Measurements from ENCODE around the gene USP30.

Gene USP30

DNA sequence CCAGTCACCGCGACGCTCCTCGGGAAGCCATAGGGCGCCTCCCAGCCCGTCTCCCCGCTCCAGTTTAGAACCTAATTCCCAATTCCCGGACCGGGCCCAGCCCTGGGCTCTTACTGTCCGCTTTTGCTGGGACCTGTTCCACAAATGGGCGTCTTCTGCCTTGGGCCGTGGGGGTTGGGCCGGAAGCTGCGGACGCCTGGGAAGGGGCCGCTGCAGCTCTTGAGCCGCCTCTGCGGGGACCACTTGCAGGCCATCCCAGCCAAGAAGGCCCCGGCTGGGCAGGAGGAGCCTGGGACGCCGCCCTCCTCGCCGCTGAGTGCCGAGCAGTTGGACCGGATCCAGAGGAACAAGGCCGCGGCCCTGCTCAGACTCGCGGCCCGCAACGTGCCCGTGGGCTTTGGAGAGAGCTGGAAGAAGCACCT lies 45.8 kb downstream of the USP30 start:
- peaks cover under 1% of the 10 kb centered on the region for H3K4me1 ChIP-seq (ENCODE audit: control insufficient read depth, insufficient read depth, low read length)
- peaks cover 46% of the 10 kb centered on the region for H3K36me3 ChIP-seq (ENCODE audit: control insufficient read depth, insufficient read depth, low read length)
- peak overlapping the region; percentile 88 for H3K9ac ChIP-seq (ENCODE audit: low read length)
- peak overlapping the region; percentile 76 for H3K4me3 ChIP-seq (ENCODE audit: low read depth, low read length)
- peak overlapping the region; percentile 63; the same call in 1 of the 2 replicates for H3K27ac ChIP-seq (ENCODE audit: low read depth, low read length)
- H3K9me3 ChIP-seq (ENCODE audit: control insufficient read depth, insufficient read depth, low read depth, low read length): no peaks in the 10 kb centered on the region
- H3K27me3 ChIP-seq (ENCODE audit: control insufficient read depth, insufficient read depth, low read length): no peaks in the 10 kb centered on the region

DNA sequence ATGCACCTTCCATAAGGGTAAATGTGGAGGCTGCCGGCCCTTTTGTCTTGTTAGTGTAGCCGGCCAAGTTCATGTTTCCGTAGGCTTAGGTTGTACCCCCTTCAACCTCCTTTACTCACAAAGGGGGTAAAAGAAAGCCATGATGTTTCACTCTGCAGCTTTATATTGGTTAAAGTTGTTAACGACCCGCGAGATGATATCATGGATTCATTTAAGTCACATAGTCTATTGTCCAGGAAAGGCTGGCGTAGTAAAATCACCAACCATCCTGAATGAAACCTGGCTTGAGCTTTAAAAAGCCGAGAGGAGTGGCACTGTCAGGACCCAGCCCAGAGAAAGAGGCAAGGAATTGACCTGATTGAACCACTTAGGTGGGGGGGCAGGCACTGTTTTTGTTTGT lies 46.3 kb downstream of the USP30 start:
- H3K27me3 ChIP-seq (ENCODE audit: control insufficient read depth, insufficient read depth, low read length): no peaks in the 10 kb centered on the region
- H3K27ac ChIP-seq (ENCODE audit: low read depth, low read length): peak overlapping the region; percentile 63; the same call in 1 of the 2 replicates
- H3K4me3 ChIP-seq (ENCODE audit: low read depth, low read length): peak overlapping the region; percentile 76
- H3K9ac ChIP-seq (ENCODE audit: low read length): peak overlapping the region; percentile 88
- H3K9me3 ChIP-seq (ENCODE audit: control insufficient read depth, insufficient read depth, low read depth, low read length): no peaks in the 10 kb centered on the region
- H3K4me1 ChIP-seq (ENCODE audit: control insufficient read depth, insufficient read depth, low read length): no peaks in the 10 kb centered on the region
- H3K36me3 ChIP-seq (ENCODE audit: control insufficient read depth, insufficient read depth, low read length): peaks cover 50% of the 10 kb centered on the region

- H3K27me3 ChIP-seq (ENCODE audit: control insufficient read depth, insufficient read depth, low read length): no peaks in the 10 kb centered on the region
- H3K4me3 ChIP-seq (ENCODE audit: low read depth, low read length): peak overlapping the region; percentile 76
- no peaks in the 10 kb centered on the region for H3K4me1 ChIP-seq (ENCODE audit: control insufficient read depth, insufficient read depth, low read length)
- peaks cover 59% of the 10 kb centered on the region for H3K36me3 ChIP-seq (ENCODE audit: control insufficient read depth, insufficient read depth, low read length)
- H3K27ac ChIP-seq (ENCODE audit: low read depth, low read length): no peak overlapping the region
- no peak overlapping the region for H3K9ac ChIP-seq (ENCODE audit: low read length)
- no peaks in the 10 kb centered on the region for H3K9me3 ChIP-seq (ENCODE audit: control insufficient read depth, insufficient read depth, low read depth, low read length)
Observed at GRCh38 chr12:109099431-109100020, 47.1 kb downstream of the USP30 start.

DNA sequence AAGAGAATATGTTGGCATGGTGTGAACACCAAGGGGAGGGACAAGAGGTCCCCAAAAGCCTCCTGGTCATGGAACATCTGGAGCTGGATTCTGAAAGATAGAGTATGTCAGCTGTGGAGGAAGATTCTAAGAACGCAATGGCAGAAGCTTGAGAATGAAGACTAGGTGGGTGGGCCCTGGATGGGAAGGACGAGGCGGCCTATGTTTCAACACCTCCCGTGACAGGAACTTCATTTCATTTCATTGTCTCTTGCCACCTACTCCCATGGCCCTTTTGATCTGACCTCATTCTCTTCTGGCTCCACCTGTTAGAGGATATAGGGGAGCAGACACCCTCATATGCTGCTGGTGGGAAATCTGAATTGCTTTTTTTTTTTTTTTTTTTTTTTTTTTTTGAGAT lies 48.4 kb downstream of the USP30 start:
- Histone ChIP-seq H3K36me3 (ENCODE audit: control insufficient read depth, insufficient read depth, low read length) (peaks cover 71% of the 10 kb centered on the region), H3K4me3 (ENCODE audit: low read depth, low read length) (no peak overlapping the region), H3K27ac (ENCODE audit: low read depth, low read length) (no peak overlapping the region), H3K9ac (ENCODE audit: low read length) (no peak overlapping the region), H3K4me1 (ENCODE audit: control insufficient read depth, insufficient read depth, low read length) (no peaks in the 10 kb centered on the region), H3K27me3 (ENCODE audit: control insufficient read depth, insufficient read depth, low read length) (no peaks in the 10 kb centered on the region), H3K9me3 (ENCODE audit: control insufficient read depth, insufficient read depth, low read depth, low read length) (no peaks in the 10 kb centered on the region)

DNA sequence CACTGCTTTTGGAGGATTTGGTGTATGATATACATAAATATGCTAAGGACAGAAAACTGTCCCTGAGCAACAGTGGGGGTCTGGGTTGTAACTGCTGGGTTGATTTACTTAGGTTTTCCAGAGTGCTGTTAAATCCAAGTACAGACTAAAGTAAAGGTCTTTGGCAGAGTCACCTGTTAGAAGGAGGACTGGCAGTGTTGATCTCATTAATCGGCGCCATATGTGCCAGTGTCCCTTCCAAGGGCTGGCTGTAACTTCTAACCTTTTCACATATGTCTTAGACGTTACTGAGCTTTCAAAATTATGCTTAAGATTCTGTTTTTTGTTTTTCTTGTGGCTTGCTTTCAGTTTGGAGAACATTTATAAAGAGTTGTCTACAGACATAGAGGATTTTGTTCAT lies 50.1 kb downstream of the USP30 start:
- H3K4me1 ChIP-seq (ENCODE audit: control insufficient read depth, insufficient read depth, low read length): no peaks in the 10 kb centered on the region
- no peak overlapping the region for H3K4me3 ChIP-seq (ENCODE audit: low read depth, low read length)
- no peaks in the 10 kb centered on the region for H3K9me3 ChIP-seq (ENCODE audit: control insufficient read depth, insufficient read depth, low read depth, low read length)
- no peaks in the 10 kb centered on the region for H3K27me3 ChIP-seq (ENCODE audit: control insufficient read depth, insufficient read depth, low read length)
- no peak overlapping the region for H3K9ac ChIP-seq (ENCODE audit: low read length)
- H3K27ac ChIP-seq (ENCODE audit: low read depth, low read length): no peak overlapping the region
- peaks cover 87% of the 10 kb centered on the region for H3K36me3 ChIP-seq (ENCODE audit: control insufficient read depth, insufficient read depth, low read length)

DNA sequence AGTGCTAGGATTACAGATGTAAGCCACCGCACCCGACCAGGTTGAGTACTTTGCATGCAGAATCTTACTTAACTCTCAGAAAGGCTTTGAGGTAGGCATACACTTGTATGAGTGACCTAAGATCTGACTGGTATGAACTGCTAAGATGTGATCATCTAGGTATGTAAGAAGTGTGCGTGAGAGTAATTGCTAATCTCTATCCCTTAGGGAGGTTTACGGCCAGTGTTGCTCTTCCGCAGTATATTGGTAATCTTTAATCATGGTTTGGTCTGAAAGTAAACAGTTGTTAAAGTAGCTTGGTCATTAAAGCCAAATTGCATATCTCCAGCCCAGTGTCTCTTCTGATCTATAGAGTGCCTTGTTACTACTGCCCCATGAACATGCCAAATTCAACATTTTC lies 52.8 kb downstream of the USP30 start:
- Histone ChIP-seq H3K4me3 (ENCODE audit: low read depth, low read length) (no peak overlapping the region), H3K27ac (ENCODE audit: low read depth, low read length) (no peak overlapping the region), H3K4me1 (ENCODE audit: control insufficient read depth, insufficient read depth, low read length) (no peaks in the 10 kb centered on the region), H3K36me3 (ENCODE audit: control insufficient read depth, insufficient read depth, low read length) (peaks cover 91% of the 10 kb centered on the region), H3K27me3 (ENCODE audit: control insufficient read depth, insufficient read depth, low read length) (no peaks in the 10 kb centered on the region), H3K9ac (ENCODE audit: low read length) (no peak overlapping the region), H3K9me3 (ENCODE audit: control insufficient read depth, insufficient read depth, low read depth, low read length) (no peaks in the 10 kb centered on the region)

DNA sequence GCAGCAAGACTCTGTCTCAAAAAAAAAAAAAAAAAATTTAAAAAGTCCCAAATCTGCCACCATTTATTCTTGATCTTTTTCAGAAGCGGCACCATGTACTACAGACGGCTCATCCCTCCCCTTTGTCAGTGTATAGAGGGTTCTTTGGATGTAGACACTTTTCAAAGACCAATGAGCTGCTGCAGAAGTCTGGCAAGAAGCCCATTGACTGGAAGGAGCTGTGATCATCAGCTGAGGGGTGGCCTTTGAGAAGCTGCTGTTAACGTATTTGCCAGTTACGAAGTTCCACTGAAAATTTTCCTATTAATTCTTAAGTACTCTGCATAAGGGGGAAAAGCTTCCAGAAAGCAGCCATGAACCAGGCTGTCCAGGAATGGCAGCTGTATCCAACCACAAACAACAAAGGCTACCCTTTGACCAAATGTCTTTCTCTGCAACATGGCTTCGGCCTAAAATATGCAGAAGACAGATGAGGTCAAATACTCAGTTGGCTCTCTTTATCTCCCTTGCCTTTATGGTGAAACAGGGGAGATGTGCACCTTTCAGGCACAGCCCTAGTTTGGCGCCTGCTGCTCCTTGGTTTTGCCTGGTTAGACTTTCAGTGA lies 57.5 kb downstream of the USP30 start:
- Histone ChIP-seq H3K9me3 (ENCODE audit: control insufficient read depth, insufficient read depth, low read depth, low read length) (no peaks in the 10 kb centered on the region), H3K4me3 (ENCODE audit: low read depth, low read length) (no peak overlapping the region), H3K36me3 (ENCODE audit: control insufficient read depth, insufficient read depth, low read length) (peaks cover 50% of the 10 kb centered on the region), H3K27ac (ENCODE audit: low read depth, low read length) (no peak overlapping the region), H3K9ac (ENCODE audit: low read length) (no peak overlapping the region), H3K27me3 (ENCODE audit: control insufficient read depth, insufficient read depth, low read length) (no peaks in the 10 kb centered on the region), H3K4me1 (ENCODE audit: control insufficient read depth, insufficient read depth, low read length) (peaks cover 4% of the 10 kb centered on the region; the same call in 1 of the 2 replicates)

- H3K4me3 ChIP-seq (ENCODE audit: low read depth, low read length): peak overlapping the region; percentile 70
- H3K9ac ChIP-seq (ENCODE audit: low read length): peak overlapping the region; percentile 61
- peak overlapping the region; percentile 57; the same call in 1 of the 2 replicates for H3K27ac ChIP-seq (ENCODE audit: low read depth, low read length)
- peaks cover 38% of the 10 kb centered on the region for H3K36me3 ChIP-seq (ENCODE audit: control insufficient read depth, insufficient read depth, low read length)
- H3K9me3 ChIP-seq (ENCODE audit: control insufficient read depth, insufficient read depth, low read depth, low read length): no peaks in the 10 kb centered on the region
- peaks cover 12% of the 10 kb centered on the region for H3K4me1 ChIP-seq (ENCODE audit: control insufficient read depth, insufficient read depth, low read length)
- H3K27me3 ChIP-seq (ENCODE audit: control insufficient read depth, insufficient read depth, low read length): no peaks in the 10 kb centered on the region
Observed at GRCh38 chr12:109110988-109111495, 58.7 kb downstream of the USP30 start.

DNA sequence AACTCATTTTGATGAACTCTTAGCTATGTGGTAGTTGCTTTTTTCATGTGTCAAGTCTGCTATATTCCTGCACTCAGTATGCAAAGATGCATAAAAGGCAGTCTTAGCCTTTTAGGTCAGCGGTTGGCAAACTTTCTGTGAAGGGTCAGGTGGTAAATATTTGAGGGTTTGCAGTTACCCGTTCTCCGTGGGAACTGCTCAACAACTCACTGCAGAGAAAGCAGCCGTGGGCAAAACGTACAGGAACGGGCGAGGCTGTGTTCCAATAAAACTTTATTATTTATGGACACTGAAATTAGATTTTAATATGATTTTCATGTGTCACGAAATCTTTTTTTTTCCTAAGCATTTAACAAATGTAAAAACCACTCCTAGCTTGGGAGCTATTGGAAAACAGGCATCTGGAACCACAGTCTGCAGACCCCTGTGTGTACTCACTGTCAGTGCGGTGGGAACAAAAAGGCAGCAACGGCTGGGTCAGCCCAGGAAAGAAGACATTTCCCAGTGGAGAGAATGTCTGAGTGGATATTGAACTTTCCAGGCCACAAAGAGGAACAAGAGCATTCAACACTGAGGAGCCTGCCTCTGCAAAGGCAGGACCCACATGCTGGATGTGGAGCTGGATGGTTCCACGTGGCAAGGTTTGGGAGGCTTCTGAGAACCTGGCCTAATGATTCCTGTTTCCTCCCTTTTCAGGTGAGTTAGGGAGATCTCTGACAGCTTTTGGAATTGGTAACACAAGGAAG lies 60.5 kb downstream of the USP30 start:
- Histone ChIP-seq H3K27me3 (ENCODE audit: control insufficient read depth, insufficient read depth, low read length) (no peaks in the 10 kb centered on the region), H3K4me1 (ENCODE audit: control insufficient read depth, insufficient read depth, low read length) (peaks cover 15% of the 10 kb centered on the region), H3K9ac (ENCODE audit: low read length) (no peak overlapping the region), H3K27ac (ENCODE audit: low read depth, low read length) (no peak overlapping the region), H3K9me3 (ENCODE audit: control insufficient read depth, insufficient read depth, low read depth, low read length) (no peaks in the 10 kb centered on the region), H3K4me3 (ENCODE audit: low read depth, low read length) (no peak overlapping the region), H3K36me3 (ENCODE audit: control insufficient read depth, insufficient read depth, low read length) (peaks cover 22% of the 10 kb centered on the region)

- Histone ChIP-seq H3K27ac (ENCODE audit: low read depth, low read length) (no peak overlapping the region), H3K4me1 (ENCODE audit: control insufficient read depth, insufficient read depth, low read length) (peaks cover 15% of the 10 kb centered on the region), H3K27me3 (ENCODE audit: control insufficient read depth, insufficient read depth, low read length) (no peaks in the 10 kb centered on the region), H3K36me3 (ENCODE audit: control insufficient read depth, insufficient read depth, low read length) (peaks cover 14% of the 10 kb centered on the region), H3K9me3 (ENCODE audit: control insufficient read depth, insufficient read depth, low read depth, low read length) (no peaks in the 10 kb centered on the region), H3K4me3 (ENCODE audit: low read depth, low read length) (no peak overlapping the region), H3K9ac (ENCODE audit: low read length) (no peak overlapping the region)
Observed at GRCh38 chr12:109113661-109114321, 61.4 kb downstream of the USP30 start.

All from HUES6 (cell line).